GM23248 (cell line): Measurements from ENCODE around the gene EIF5. TPM values are rescaled to one million over a fixed set of nuclear protein-coding genes. Genes with fewer than 3 reads are reported as not detected.

Source experiments
- DNase-seq: peaks from one replicate; pipeline ENCODE4 v3.0.0-alpha.2; 2015
- H2AFZ ChIP-seq: fragments of 200-600 bp; sonication (generic); 2 replicates; pipeline ENCODE4 v1.6.1; 2016; ENCODE audit warnings: antibody characterized with exemption
- H3F3A ChIP-seq: fragments of 200-600 bp; sonication (generic); 2 replicates; pipeline ENCODE4 v1.6.1; 2016; ENCODE audit warnings: mild to moderate bottlenecking, antibody characterized with exemption, mixed run types; ENCODE audit not compliant: insufficient read depth
- H3K27ac ChIP-seq: fragments of 200-600 bp; sonication (generic); 2 replicates; pipeline ENCODE4 v1.5.1; 2016; ENCODE audit warnings: mild to moderate bottlenecking
- H3K27me3 ChIP-seq: fragments of 200-600 bp; sonication (generic); replicated peaks from 2 replicates; pipeline ENCODE4 v1.6.1; 2016; ENCODE audit warnings: mild to moderate bottlenecking; ENCODE audit not compliant: insufficient read depth
- H3K36me3 ChIP-seq: fragments of 200-600 bp; sonication (generic); 2 replicates; pipeline ENCODE4 v1.6.1; 2016; ENCODE audit warnings: low read depth, mild to moderate bottlenecking
- H3K4me1 ChIP-seq: fragments of 200-600 bp; sonication (generic); 2 replicates; pipeline ENCODE4 v1.6.1; 2016; ENCODE audit warnings: mild to moderate bottlenecking; ENCODE audit not compliant: insufficient read depth
- H3K4me2 ChIP-seq: fragments of 200-600 bp; sonication (generic); one replicate; pipeline ENCODE4 v1.6.1; 2016; ENCODE audit warnings: mild to moderate bottlenecking; ENCODE audit not compliant: unreplicated experiment
- H3K4me3 ChIP-seq: fragments of 200-600 bp; sonication (generic); 2 replicates; pipeline ENCODE4 v1.5.1; 2016; ENCODE audit warnings: mild to moderate bottlenecking
- H3K79me2 ChIP-seq: fragments of 200-600 bp; sonication (generic); 2 replicates; pipeline ENCODE4 v1.6.1; 2016; ENCODE audit warnings: mild to moderate bottlenecking; ENCODE audit not compliant: insufficient read depth
- H3K9ac ChIP-seq: fragments of 200-600 bp; sonication (generic); 2 replicates; pipeline ENCODE4 v1.6.1; 2016; ENCODE audit warnings: mild to moderate bottlenecking
- H3K9me2 ChIP-seq: fragments of 200-600 bp; sonication (generic); 2 replicates; pipeline ENCODE4 v1.6.1; 2016; ENCODE audit warnings: mixed run types, mild to moderate bottlenecking, moderate library complexity; ENCODE audit not compliant: insufficient read depth
- H3K9me3 ChIP-seq: fragments of 200-600 bp; sonication (generic); one replicate; pipeline ENCODE4 v1.6.1; 2017; ENCODE audit warnings: low read depth
- H4K20me1 ChIP-seq: fragments of 200-600 bp; sonication (generic); 2 replicates; pipeline ENCODE4 v1.6.0; 2016; ENCODE audit not compliant: insufficient read depth
- EZH2 ChIP-seq: fragments of 200-600 bp; sonication (generic); IDR thresholded peaks from 2 replicates; pipeline ENCODE4 v1.6.1; 2018; ENCODE audit warnings: antibody characterized with exemption, mild to moderate bottlenecking; ENCODE audit not compliant: insufficient read depth, poor library complexity, severe bottlenecking
- EZH2phosphoT487 ChIP-seq: fragments of 200-600 bp; sonication (generic); IDR thresholded peaks from 2 replicates; pipeline ENCODE4 v1.6.1; 2018; ENCODE audit warnings: antibody characterized with exemption, moderate library complexity, mild to moderate bottlenecking, low read depth; ENCODE audit not compliant: insufficient read depth
- WGBS, 2 experiments: methylation state at CpG; one replicate each; pipeline ENCODE4 v1.1.6; 2015 to 2017; ENCODE audit warnings: low lambda C conversion rate in 2 of 2, low coverage in 1 of 2; ENCODE audit errors: missing lambda C conversion rate in 2 of 2; 5-methylcytosine and 5-hydroxymethylcytosine counted together
- in situ Hi-C: fragments of 300-500 bp; cut with MboI; formaldehyde crosslinking; loops from 2 replicates; pipeline ENCODE4 v1.15.0; 2020
- polyA plus RNA-seq: library from polyadenylated mRNA; unstranded; fragments of >200 nt; fragmentation: Nextera tagmentation; extraction: Ambion mirVana; gene quantifications from 2 replicates; pipeline ENCODE4 v1.2.1, GENCODE V29; 2016
- total RNA-seq: library from RNA; depleted of rRNA; stranded (reverse); fragments of >200 nt; shearing (Covaris generic); gene quantifications from 2 replicates; pipeline ENCODE4 v1.2.3, GENCODE V29; 2014

The EIF5 gene
- total and polyA plus RNA-seq, 2 experiments from 2014 or later = 133 to 518 TPM

DNA sequence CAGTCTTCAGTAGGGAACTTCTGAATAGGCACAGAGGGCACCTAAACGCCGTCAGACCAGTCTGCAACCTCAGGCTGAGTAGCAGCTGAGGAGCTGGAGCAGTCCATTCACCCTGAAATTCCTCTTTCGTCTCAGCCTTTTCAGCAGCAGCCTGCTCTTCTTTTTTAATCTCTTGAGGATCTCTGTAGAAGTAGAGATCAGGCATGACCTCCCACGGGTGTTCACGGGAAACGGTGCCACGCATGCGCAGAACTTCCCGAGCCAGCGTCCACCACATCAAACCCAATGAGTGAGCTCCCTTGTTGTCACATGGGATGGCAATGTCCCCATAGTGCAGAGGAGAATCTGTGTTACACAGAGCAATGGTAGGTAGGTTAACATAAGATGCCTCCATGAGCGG lies 40.1 kb downstream of the EIF5 start:
- Histone ChIP-seq H3K4me2 (no peak overlapping the region), H2AFZ (no peak overlapping the region), H3K79me2 (no peaks in the 10 kb centered on the region), H3K9ac (no peak overlapping the region), H3K9me3 (no peaks in the 10 kb centered on the region), H3K4me3 (no peak overlapping the region), H3F3A (0 out of 2 replicates have a peak, but pooled peaks cover 3% of the 10 kb centered on the region), H3K36me3 (no peaks in the 10 kb centered on the region), H3K27me3 (no peaks in the 10 kb centered on the region), H3K27ac (no peak overlapping the region), H3K4me1 (peaks cover 9% of the 10 kb centered on the region; the same call in 1 of the 2 replicates), H3K9me2 (no peaks in the 10 kb centered on the region), H4K20me1 (no peaks in the 10 kb centered on the region)
- no peak for DNase-seq
- TF ChIP-seq EZH2 (no peak), EZH2phosphoT487 (no peak)
- WGBS, 2 experiments = 90 to 91% methylated on average over 11 of the region's 11 CpGs
- in situ Hi-C loops = no loop called here

DNA sequence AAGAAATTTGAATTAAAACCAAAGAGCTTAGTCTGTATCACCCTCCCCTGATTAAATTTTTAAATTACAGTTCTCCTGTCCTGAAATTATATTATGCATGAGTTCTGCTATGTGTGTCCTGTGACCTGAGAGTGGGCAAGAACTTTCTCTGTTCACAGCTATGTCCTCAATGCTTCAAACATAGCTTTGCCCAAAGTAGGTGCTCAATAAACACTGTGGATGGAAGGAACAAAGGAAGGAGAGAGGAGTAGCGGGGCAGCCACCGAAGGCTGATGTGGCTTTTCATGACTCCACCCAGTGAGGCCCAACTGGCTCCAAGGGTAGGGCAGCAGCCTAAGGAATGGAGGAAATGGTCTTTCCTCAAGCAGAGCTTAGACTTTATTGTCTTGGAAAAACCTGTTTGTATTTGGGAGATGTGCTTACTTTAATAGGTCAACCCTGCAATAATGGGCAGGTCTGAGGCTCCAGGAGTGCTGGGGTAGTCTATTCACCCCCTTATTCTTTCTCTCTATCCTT lies 43.5 kb downstream of the EIF5 start:
- DNase-seq = no peak
- H3K4me3 ChIP-seq = no peak overlapping the region
- H3F3A ChIP-seq = peaks cover 16% of the 10 kb centered on the region
- H3K9ac ChIP-seq = no peak overlapping the region
- no peaks in the 10 kb centered on the region for H4K20me1 ChIP-seq
- H3K27ac ChIP-seq = no peak overlapping the region
- H3K79me2 ChIP-seq = no peaks in the 10 kb centered on the region
- H3K36me3 ChIP-seq = no peaks in the 10 kb centered on the region
- no peaks in the 10 kb centered on the region for H3K9me2 ChIP-seq
- no peak overlapping the region for H2AFZ ChIP-seq
- H3K4me1 ChIP-seq = peaks cover 7% of the 10 kb centered on the region; the same call in 1 of the 2 replicates
- no peaks in the 10 kb centered on the region for H3K9me3 ChIP-seq
- no peak overlapping the region for H3K4me2 ChIP-seq
- WGBS, 2 experiments = 76 to 87% methylated on average over 2 of the region's 2 CpGs
- in situ Hi-C loops = no loop called here
- no peaks in the 10 kb centered on the region for H3K27me3 ChIP-seq
- TF ChIP-seq EZH2 = no peak
- no peak for TF ChIP-seq EZH2phosphoT487

DNA sequence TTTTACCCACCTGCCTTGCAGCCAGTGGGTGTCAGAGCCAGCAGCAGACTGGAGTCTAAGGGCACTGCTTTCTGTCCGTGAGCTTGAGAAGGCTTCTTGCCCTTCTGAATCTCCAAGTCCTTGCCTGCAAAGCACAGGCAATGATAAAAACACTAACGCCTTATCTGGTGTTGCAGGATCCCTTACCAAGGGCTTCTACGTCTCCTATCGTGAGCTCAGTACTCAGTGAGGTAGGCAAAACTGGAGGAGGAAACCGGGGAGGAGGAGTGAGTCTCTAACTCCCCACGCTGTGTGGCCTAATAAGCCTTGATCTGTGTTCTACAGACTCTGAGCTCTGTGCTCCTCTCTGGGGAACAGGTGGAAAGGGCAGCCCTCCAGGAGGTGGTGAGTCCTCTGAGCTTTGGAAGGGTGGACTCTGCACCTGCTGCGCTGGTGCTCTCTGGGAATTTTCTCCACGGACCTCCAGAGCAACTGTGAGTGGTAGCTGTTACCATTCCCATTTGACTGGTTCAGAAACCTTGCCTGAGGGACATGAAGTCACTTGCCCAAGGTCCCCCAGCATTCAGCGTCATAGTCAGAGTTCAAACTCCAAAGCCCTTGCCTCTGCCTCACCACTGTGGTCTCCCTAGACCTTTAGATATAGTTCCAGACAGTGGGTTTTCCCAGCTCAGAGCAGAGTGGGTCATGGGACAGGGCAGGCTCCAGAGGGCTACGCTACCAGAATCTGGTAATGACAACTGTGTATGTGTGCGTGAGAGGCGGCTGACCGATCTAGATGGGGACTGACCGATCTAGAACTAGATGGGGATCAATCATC lies 44.2 kb downstream of the EIF5 start:
- Histone ChIP-seq H3K36me3 (no peaks in the 10 kb centered on the region), H3K9me3 (no peaks in the 10 kb centered on the region), H4K20me1 (no peaks in the 10 kb centered on the region), H3K4me1 (peaks cover 5% of the 10 kb centered on the region; the same call in 1 of the 2 replicates), H3F3A (peaks cover 19% of the 10 kb centered on the region), H3K27ac (no peak overlapping the region), H3K9me2 (no peaks in the 10 kb centered on the region), H3K9ac (no peak overlapping the region), H3K4me3 (no peak overlapping the region), H3K27me3 (no peaks in the 10 kb centered on the region), H2AFZ (no peak overlapping the region), H3K4me2 (no peak overlapping the region), H3K79me2 (0 out of 2 replicates have a peak, but pooled peaks cover 2% of the 10 kb centered on the region)
- WGBS, 2 experiments = 77 to 81% methylated on average over 14 of the region's 14 CpGs
- in situ Hi-C loops = no loop called here
- no peak for DNase-seq
- TF ChIP-seq EZH2 (no peak), EZH2phosphoT487 (no peak)

- Histone ChIP-seq H3K9me3 (no peaks in the 10 kb centered on the region), H3K27me3 (no peaks in the 10 kb centered on the region), H4K20me1 (no peaks in the 10 kb centered on the region), H3K36me3 (no peaks in the 10 kb centered on the region), H3K9ac (no peak overlapping the region), H3K9me2 (no peaks in the 10 kb centered on the region), H3K79me2 (peaks cover 24% of the 10 kb centered on the region), H2AFZ (no peak overlapping the region), H3K27ac (no peak overlapping the region), H3K4me1 (peaks cover 5% of the 10 kb centered on the region), H3F3A (peaks cover 16% of the 10 kb centered on the region), H3K4me2 (no peak overlapping the region), H3K4me3 (no peak overlapping the region)
- TF ChIP-seq EZH2phosphoT487 (no peak), EZH2 (no peak)
- DNase-seq = peak; percentile 42
- in situ Hi-C loops = no loop called here
- WGBS, 2 experiments = 11 to 16% methylated on average over 2 of the region's 2 CpGs
Measured at GRCh38 chr14:103380719-103381377, 46.8 kb downstream of the EIF5 start.
